HEK293 (cell line): Measurements from ENCODE around the gene BLMH.

Experiments used
- CTCF ChIA-PET: fragments of 350-600 bp; formaldehyde crosslinking; extraction: SDS; loops from one replicate; lab custom pipeline; 2021; ENCODE audit warnings: antibody characterized with exemption; lab: Yijun Ruan, JAX
- POLR2A ChIA-PET: fragments of 300-600 bp; formaldehyde crosslinking; extraction: SDS; loops from one replicate; lab custom pipeline; 2020; ENCODE audit warnings: antibody characterized with exemption, inconsistent platforms; lab: Yijun Ruan, JAX
- H3K27ac ChIP-seq: fragments of 200-500 bp; sonication (Bioruptor generic); 2 replicates; pipeline ENCODE4 v1.5.1; 2014; ENCODE audit warnings: low read depth, low read length, control low read depth, inconsistent platforms; ENCODE audit errors: extremely low read depth
- H3K36me3 ChIP-seq, 2 experiments: fragments of 200-500 bp in 1 of 2; sonication (Bioruptor generic) in 1 of 2; 1 replicate in 1 of 2; 2 replicates in 1 of 2; pipeline ENCODE4 v1.5.1; 2014 to 2017; ENCODE audit warnings: inconsistent platforms in 2 of 2, low read length in 2 of 2; ENCODE audit not compliant: control insufficient read depth in 2 of 2, insufficient read depth in 1 of 2
- H3K4me1 ChIP-seq: fragments of 200-500 bp; sonication (Bioruptor generic); 2 replicates; pipeline ENCODE4 v1.5.1; 2014; ENCODE audit warnings: mild to moderate bottlenecking, low read length, inconsistent platforms; ENCODE audit not compliant: control insufficient read depth, insufficient read depth
- H3K4me3 ChIP-seq: 2 replicates; pipeline ENCODE4 v1.5.1; 2011; ENCODE audit warnings: low read depth, mild to moderate bottlenecking, control low read depth, low read length, moderate library complexity
- H3K9me3 ChIP-seq: fragments of 200-500 bp; sonication (Bioruptor generic); 2 replicates; pipeline ENCODE4 v1.5.1; 2014; ENCODE audit warnings: low read depth, low read length, inconsistent platforms; ENCODE audit not compliant: control insufficient read depth, insufficient read depth
- EGR2 ChIP-seq: fragments of 450-650 bp; formaldehyde crosslinking; IDR thresholded peaks from 2 replicates; pipeline ENCODE4 v1.5.1; 2016; ENCODE audit warnings: low read depth, missing biosample characterization, missing genetic modification characterization
- FEZF1 ChIP-seq: fragments of 450-650 bp; formaldehyde crosslinking; IDR thresholded peaks from 2 replicates; pipeline ENCODE4 v1.5.1; 2016; ENCODE audit warnings: missing biosample characterization, missing genetic modification characterization
- ZFHX2 ChIP-seq: fragments of 450-650 bp; formaldehyde crosslinking; conservative IDR thresholded peaks from 2 replicates; pipeline ENCODE4 v1.5.1; 2016; ENCODE audit warnings: missing biosample characterization, missing genetic modification characterization
- ZIC2 ChIP-seq: fragments of 450-650 bp; formaldehyde crosslinking; IDR thresholded peaks from 2 replicates; pipeline ENCODE4 v1.5.1; 2016; ENCODE audit warnings: missing biosample characterization, missing genetic modification characterization
- ZNF18 ChIP-seq: fragments of 450-650 bp; formaldehyde crosslinking; IDR thresholded peaks from 2 replicates; pipeline ENCODE4 v1.5.1; 2016; ENCODE audit warnings: missing biosample characterization, missing genetic modification characterization
- ZNF2 ChIP-seq: fragments of 450-650 bp; formaldehyde crosslinking; IDR thresholded peaks from 2 replicates; pipeline ENCODE4 v1.5.1; 2016; ENCODE audit warnings: missing biosample characterization, missing genetic modification characterization
- ZNF202 ChIP-seq: fragments of 450-650 bp; formaldehyde crosslinking; IDR thresholded peaks from 2 replicates; pipeline ENCODE4 v1.5.1; 2016; ENCODE audit warnings: missing biosample characterization, missing genetic modification characterization, borderline replicate concordance
- ZNF544 ChIP-seq: fragments of 450-650 bp; formaldehyde crosslinking; IDR thresholded peaks from 2 replicates; pipeline ENCODE4 v1.5.0; 2017; ENCODE audit warnings: missing biosample characterization, missing genetic modification characterization
- ZNF548 ChIP-seq: fragments of 450-650 bp; formaldehyde crosslinking; IDR thresholded peaks from 2 replicates; pipeline ENCODE4 v1.5.1; 2016; ENCODE audit warnings: missing biosample characterization, missing genetic modification characterization
- ZNF585B ChIP-seq: fragments of 450-650 bp; formaldehyde crosslinking; IDR thresholded peaks from 2 replicates; pipeline ENCODE4 v1.5.1; 2016; ENCODE audit warnings: missing biosample characterization, missing genetic modification characterization
- ZNF660 ChIP-seq: fragments of 450-650 bp; IDR thresholded peaks from 2 replicates; pipeline ENCODE4 v1.5.1; 2018; ENCODE audit warnings: missing biosample characterization, mild to moderate bottlenecking, missing genetic modification characterization
- ZNF843 ChIP-seq: fragments of 450-650 bp; formaldehyde crosslinking; IDR thresholded peaks from 2 replicates; pipeline ENCODE4 v1.5.1; 2016; ENCODE audit warnings: missing biosample characterization, missing genetic modification characterization
- TF ChIP-seq, protein P1 (sequence below): fragments of 450-650 bp; formaldehyde crosslinking; IDR thresholded peaks from 2 replicates; pipeline ENCODE4 v1.5.0; 2017; ENCODE audit warnings: missing biosample characterization, missing genetic modification characterization, borderline replicate concordance
- TF ChIP-seq, protein P2 (sequence below): fragments of 450-650 bp; formaldehyde crosslinking; IDR thresholded peaks from 2 replicates; pipeline ENCODE4 v1.5.1; 2016; ENCODE audit warnings: missing biosample characterization, missing genetic modification characterization

Gene BLMH

DNA sequence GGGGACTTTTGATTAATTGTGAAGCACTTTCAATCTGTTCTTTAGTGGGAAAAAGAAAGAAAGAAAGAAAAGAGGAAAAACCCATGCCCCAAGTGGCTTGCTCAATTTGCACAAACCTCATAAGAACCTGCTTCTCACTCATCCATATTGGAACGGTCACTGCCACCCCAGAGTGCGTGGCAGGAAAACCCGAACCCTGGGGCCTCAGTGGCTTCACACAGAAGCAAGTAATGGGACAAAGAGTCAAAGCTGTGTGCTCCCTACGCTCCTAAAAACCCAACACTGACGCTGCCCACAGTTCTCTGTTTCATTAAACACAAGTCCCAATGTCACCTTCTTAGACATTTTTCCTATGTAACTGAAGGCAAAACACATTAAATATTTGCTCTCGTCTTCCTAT lies 57.4 kb downstream of the BLMH start (continued):
- no peak for TF ChIP-seq ZNF585B (tag by site-specific recombination)
- no peak for TF ChIP-seq ZNF18 (tag by site-specific recombination)
- TF ChIP-seq ZNF202, result no peak

DNA sequence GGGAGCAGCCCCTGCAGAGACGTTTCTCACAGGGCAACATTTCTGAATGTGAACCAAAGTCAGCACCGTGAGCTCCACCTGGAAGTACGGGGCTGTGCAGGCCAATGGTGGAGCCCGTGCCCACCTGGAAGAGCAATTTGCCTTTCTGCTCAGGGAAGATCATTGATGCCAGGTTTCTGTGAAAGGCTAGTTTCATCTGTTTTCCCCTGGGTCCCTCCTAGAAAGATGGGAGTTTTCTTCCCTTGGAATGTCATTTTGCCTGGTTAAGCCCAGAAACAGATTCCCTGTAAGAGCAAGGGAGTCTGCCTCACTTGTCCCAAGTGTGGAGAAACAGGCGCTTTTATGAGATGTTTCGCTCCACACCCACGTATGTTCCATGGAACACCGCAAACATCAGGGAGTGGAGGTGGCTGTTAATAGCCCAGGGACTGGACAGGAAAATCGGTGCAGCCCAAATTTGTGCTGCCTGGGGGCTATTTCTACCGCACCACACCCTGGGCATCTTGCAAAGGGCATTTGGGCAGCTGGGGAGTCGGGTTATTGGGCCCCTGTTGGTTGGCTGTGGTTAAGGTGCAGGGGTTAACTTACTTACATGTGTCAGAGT lies 58.8 kb downstream of the BLMH start:
- ChIA-PET POLR2A (no interaction called here), CTCF (no interaction called here)
- TF ChIP-seq ZNF660 (tag by site-specific recombination) (no peak), ZNF548 (no peak), ZNF544 (no peak), EGR2 (0 out of 2 replicates have a peak, but pooled peaks have one; percentile 33), ZFHX2 (tag by site-specific recombination) (peak; percentile 40; the same call in 1 of the 2 replicates)
- TF ChIP-seq, protein P1, sequence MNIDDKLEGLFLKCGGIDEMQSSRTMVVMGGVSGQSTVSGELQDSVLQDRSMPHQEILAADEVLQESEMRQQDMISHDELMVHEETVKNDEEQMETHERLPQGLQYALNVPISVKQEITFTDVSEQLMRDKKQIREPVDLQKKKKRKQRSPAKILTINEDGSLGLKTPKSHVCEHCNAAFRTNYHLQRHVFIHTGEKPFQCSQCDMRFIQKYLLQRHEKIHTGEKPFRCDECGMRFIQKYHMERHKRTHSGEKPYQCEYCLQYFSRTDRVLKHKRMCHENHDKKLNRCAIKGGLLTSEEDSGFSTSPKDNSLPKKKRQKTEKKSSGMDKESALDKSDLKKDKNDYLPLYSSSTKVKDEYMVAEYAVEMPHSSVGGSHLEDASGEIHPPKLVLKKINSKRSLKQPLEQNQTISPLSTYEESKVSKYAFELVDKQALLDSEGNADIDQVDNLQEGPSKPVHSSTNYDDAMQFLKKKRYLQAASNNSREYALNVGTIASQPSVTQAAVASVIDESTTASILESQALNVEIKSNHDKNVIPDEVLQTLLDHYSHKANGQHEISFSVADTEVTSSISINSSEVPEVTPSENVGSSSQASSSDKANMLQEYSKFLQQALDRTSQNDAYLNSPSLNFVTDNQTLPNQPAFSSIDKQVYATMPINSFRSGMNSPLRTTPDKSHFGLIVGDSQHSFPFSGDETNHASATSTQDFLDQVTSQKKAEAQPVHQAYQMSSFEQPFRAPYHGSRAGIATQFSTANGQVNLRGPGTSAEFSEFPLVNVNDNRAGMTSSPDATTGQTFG (tag by site-specific recombination), result no peak
- TF ChIP-seq, protein P2, sequence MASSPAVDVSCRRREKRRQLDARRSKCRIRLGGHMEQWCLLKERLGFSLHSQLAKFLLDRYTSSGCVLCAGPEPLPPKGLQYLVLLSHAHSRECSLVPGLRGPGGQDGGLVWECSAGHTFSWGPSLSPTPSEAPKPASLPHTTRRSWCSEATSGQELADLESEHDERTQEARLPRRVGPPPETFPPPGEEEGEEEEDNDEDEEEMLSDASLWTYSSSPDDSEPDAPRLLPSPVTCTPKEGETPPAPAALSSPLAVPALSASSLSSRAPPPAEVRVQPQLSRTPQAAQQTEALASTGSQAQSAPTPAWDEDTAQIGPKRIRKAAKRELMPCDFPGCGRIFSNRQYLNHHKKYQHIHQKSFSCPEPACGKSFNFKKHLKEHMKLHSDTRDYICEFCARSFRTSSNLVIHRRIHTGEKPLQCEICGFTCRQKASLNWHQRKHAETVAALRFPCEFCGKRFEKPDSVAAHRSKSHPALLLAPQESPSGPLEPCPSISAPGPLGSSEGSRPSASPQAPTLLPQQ (tag by site-specific recombination), result no peak
- TF ChIP-seq, all 188 proteins: peak for 2

GRCh38 chr17:30232015-30232823 lies 59.5 kb downstream of the BLMH start:
- ChIA-PET POLR2A (no interaction called here), CTCF (interaction anchor here (1.2 kb wide), 1 partner anchor 127 kb away, joined by 5 read pairs; no protein-coding TSS in a partner anchor)
- Histone ChIP-seq H3K4me3 (no peak overlapping the region), H3K4me1 (peaks cover 2% of the 10 kb centered on the region; the same call in 1 of the 2 replicates), H3K36me3 (no peaks in the 10 kb centered on the region), H3K9me3 (no peaks in the 10 kb centered on the region), H3K27ac (no peak overlapping the region)
- TF ChIP-seq ZNF2 (tag by site-specific recombination) (no peak), ZIC2 (tag by site-specific recombination) (no peak), ZNF843 (tag by site-specific recombination) (no peak), FEZF1 (tag by site-specific recombination) (peak; percentile 58)

More for the DNA sequence above, 58.8 kb downstream of the BLMH start:
- H3K36me3 ChIP-seq, result no peaks in the 10 kb centered on the region
- H3K4me3 ChIP-seq, result no peak overlapping the region
- no peaks in the 10 kb centered on the region for H3K9me3 ChIP-seq
- H3K4me1 ChIP-seq, result peaks cover 2% of the 10 kb centered on the region; the same call in 1 of the 2 replicates
- H3K27ac ChIP-seq, result no peak overlapping the region
